ENCODE data around the gene ABCC3.

- TF ChIP-seq CTCF (IDR thresholded peaks at IDR 0.05; ENCODE audit: insufficient read depth, low read length), result no peak
- TF ChIP-seq GABPA (IDR thresholded peaks at IDR 0.05; ENCODE audit: low read depth), result no peak
- no peak for TF ChIP-seq POLR2AphosphoS5 (IDR thresholded peaks at IDR 0.05; ENCODE audit: low read depth)
- no peak for TF ChIP-seq REST (IDR thresholded peaks at IDR 0.05; ENCODE audit: insufficient replicate concordance, low read depth)
Measured at GRCh38 chr17:50609380-50610074, 25.2 kb upstream of the ABCC3 start.

All from HL-60 (cell line).